PC-3 (cell line): ENCODE results near the gene SLC39A11.

Source experiments
- CTCF ChIP-seq: fragments of 300-600 bp; sonication (generic); conservative IDR thresholded peaks from 2 replicates; pipeline ENCODE4 v1.5.1; 2017; ENCODE audit warnings: antibody characterized with exemption, low read depth, mild to moderate bottlenecking, low read length
- EZH2 ChIP-seq: fragments of 300-600 bp; sonication (generic); IDR thresholded peaks from one replicate; pipeline ENCODE4 v1.6.1; 2017; ENCODE audit warnings: antibody characterized with exemption, mild to moderate bottlenecking, low read length; ENCODE audit not compliant: unreplicated experiment
- EZH2phosphoT487 ChIP-seq: fragments of 300-600 bp; sonication (generic); IDR thresholded peaks from 2 replicates; pipeline ENCODE4 v1.6.1; 2018; ENCODE audit warnings: mild to moderate bottlenecking, antibody characterized with exemption, low read length, borderline replicate concordance

DNA sequence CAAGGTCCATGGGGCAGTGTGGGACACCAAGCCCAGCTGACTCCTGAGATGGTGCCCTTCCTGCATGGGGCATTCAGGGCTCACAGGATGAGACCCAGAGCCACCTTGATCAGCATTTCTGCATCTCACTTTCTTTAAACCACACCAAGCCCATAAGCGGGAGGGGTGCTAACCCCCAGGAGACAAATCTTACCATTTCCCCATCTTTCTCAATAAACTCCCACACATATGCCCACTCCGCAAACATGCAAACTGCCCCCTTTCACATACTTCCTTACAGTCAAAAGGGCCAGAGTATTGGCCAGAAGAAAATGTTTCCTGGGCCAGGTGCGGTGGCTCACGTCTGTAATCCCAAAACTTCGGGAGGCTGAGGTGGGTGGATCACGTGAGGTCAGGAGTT, 3.7 kb upstream of the SLC39A11 start:
- TF ChIP-seq CTCF, result no peak
- no peak for TF ChIP-seq EZH2
- no peak for TF ChIP-seq EZH2phosphoT487
